HCT116 (cell line): ENCODE measurements around the gene PC. TPM values are rescaled to one million over a fixed set of nuclear protein-coding genes. Genes with fewer than 3 reads are reported as not detected.

Source experiments
- ATAC-seq: fragments of 200-7000 bp; cut with Tn5 transposase; 2 replicates; pipeline ENCODE4 v1.9.1; 2020; ENCODE audit warnings: mild to moderate bottlenecking, moderate library complexity
- BruUV-seq: library from RNA; stranded (reverse); fragments of 400-500 nt; replicated peaks from 2 replicates; lab custom pipeline; 2021; lab: Mats Ljungman, UMichigan
- CTCF ChIA-PET: fragments of 300-600 bp; sonication (Branson Sonifier 250); formaldehyde crosslinking; loops from one replicate; lab custom pipeline; 2021; ENCODE audit warnings: antibody characterized with exemption; lab: Charles Lee
- POLR2A ChIA-PET: fragments of 300-600, 350-600 bp; sonication (Branson Sonifier 250); formaldehyde crosslinking; loops from one replicate; lab custom pipeline; 2021; ENCODE audit warnings: antibody characterized with exemption; lab: Charles Lee
- RAD21 ChIA-PET, 2 experiments: fragments of 300-600 bp; sonication (Branson Sonifier 250); formaldehyde crosslinking; loops; one replicate each; lab custom pipeline; 2023; ENCODE audit warnings: low total read pairs in 2 of 2; ENCODE audit not compliant: uncharacterized antibody in 2 of 2, unreplicated experiment in 2 of 2, low non-redundant PET in 1 of 2; lab: Charles Lee
- DNase-seq: peaks from one replicate; pipeline ENCODE4 v3.0.0-alpha.2; 2010; ENCODE audit warnings: low read depth, low spot score
- H2AFZ ChIP-seq: fragments of 200-600 bp; shearing (Covaris generic), sonication (generic); 2 replicates; pipeline ENCODE4 v1.6.1; 2017; ENCODE audit warnings: low read depth, mixed run types, mixed read lengths, antibody characterized with exemption, low read length; ENCODE audit not compliant: poor library complexity, severe bottlenecking
- H3K27ac ChIP-seq: 2 replicates; pipeline ENCODE4 v1.5.1; 2012; ENCODE audit warnings: low read depth, low read length
- H3K27me3 ChIP-seq: fragments of 200-600 bp; sonication (generic); 2 replicates; pipeline ENCODE4 v1.6.1; 2016; ENCODE audit warnings: mixed run types, low read length, mixed read lengths; ENCODE audit not compliant: insufficient read depth
- H3K36me3 ChIP-seq, 2 experiments: fragments of 200-500 bp in 1 of 2; fragments of 200-600 bp in 1 of 2; sonication (Bioruptor generic) in 1 of 2; sonication (generic) in 1 of 2; 2 replicates each; pipeline versions ENCODE4 v1.5.1 to v1.6.1; 2014 to 2016; ENCODE audit warnings: low read length in 2 of 2, inconsistent platforms in 1 of 2, mixed read lengths in 1 of 2, mixed run types in 1 of 2; ENCODE audit not compliant: insufficient read depth in 2 of 2, control insufficient read depth in 1 of 2
- H3K4me1 ChIP-seq, 2 experiments: fragments of 200-600 bp in 1 of 2; sonication (generic) in 1 of 2; 2 replicates each; pipeline versions ENCODE4 v1.5.1 to v1.6.1; 2012 to 2017; ENCODE audit warnings: low read length in 2 of 2, inconsistent platforms in 1 of 2, mild to moderate bottlenecking in 1 of 2, mixed read lengths in 1 of 2, mixed run types in 1 of 2, moderate library complexity in 1 of 2; ENCODE audit not compliant: insufficient read depth in 2 of 2, control insufficient read depth in 1 of 2
- H3K4me2 ChIP-seq: fragments of 200-600 bp; sonication (generic); 2 replicates; pipeline ENCODE4 v1.6.1; 2017; ENCODE audit warnings: mixed run types, low read length, mixed read lengths
- H3K4me3 ChIP-seq, 2 experiments: fragments of 200-600 bp in 1 of 2; sonication (generic) in 1 of 2; replicated peaks in 1 of 2; 2 replicates each; pipeline ENCODE4 v1.5.1; 2011 to 2016; ENCODE audit warnings: low read length in 2 of 2, control low read depth in 1 of 2, low read depth in 1 of 2, mild to moderate bottlenecking in 1 of 2, mixed read lengths in 1 of 2, mixed run types in 1 of 2
- H3K79me2 ChIP-seq: fragments of 200-600 bp; sonication (generic); 2 replicates; pipeline ENCODE4 v1.6.1; 2017; ENCODE audit warnings: mild to moderate bottlenecking, mixed run types, low read length, moderate library complexity, mixed read lengths; ENCODE audit not compliant: insufficient read depth
- H3K9ac ChIP-seq: fragments of 200-600 bp; sonication (generic); 2 replicates; pipeline ENCODE4 v1.6.1; 2016; ENCODE audit warnings: low read length, mixed read lengths
- H3K9me2 ChIP-seq: fragments of 200-600 bp; sonication (generic), shearing (Covaris generic); 2 replicates; pipeline ENCODE4 v1.6.1; 2017; ENCODE audit warnings: mixed run types, mild to moderate bottlenecking, moderate library complexity; ENCODE audit not compliant: insufficient read depth
- H3K9me3 ChIP-seq, 2 experiments: fragments of 200-500 bp in 1 of 2; fragments of 200-600 bp in 1 of 2; sonication (Bioruptor generic) in 1 of 2; sonication (generic) in 1 of 2; 2 replicates each; pipeline ENCODE4 v1.6.1; 2014 to 2017; ENCODE audit warnings: low read length in 2 of 2, mixed read lengths in 2 of 2, inconsistent platforms in 1 of 2, low read depth in 1 of 2, mild to moderate bottlenecking in 1 of 2, mixed run types in 1 of 2, moderate library complexity in 1 of 2; ENCODE audit not compliant: control insufficient read depth in 1 of 2, insufficient read depth in 1 of 2
- H4K20me1 ChIP-seq: fragments of 200-600 bp; sonication (generic), shearing (Covaris generic); 2 replicates; pipeline ENCODE4 v1.6.1; 2017; ENCODE audit warnings: mixed run types, mild to moderate bottlenecking, moderate library complexity; ENCODE audit not compliant: insufficient read depth
- POLR2AphosphoS5 ChIP-seq: IDR thresholded peaks from 2 replicates; pipeline ENCODE4 v1.6.1; 2011; ENCODE audit warnings: mild to moderate bottlenecking, low read depth, low read length, moderate library complexity
- RAD21 ChIP-seq: IDR thresholded peaks from 2 replicates; pipeline ENCODE4 v1.6.1; 2012; ENCODE audit warnings: low read depth, mild to moderate bottlenecking
- SRF ChIP-seq: IDR thresholded peaks from 2 replicates; pipeline ENCODE4 v1.6.1; 2012; ENCODE audit warnings: low read depth
- TCF7L2 ChIP-seq: IDR thresholded peaks from 2 replicates; pipeline ENCODE4 v1.7.0; 2011; ENCODE audit warnings: borderline replicate concordance, inconsistent platforms; ENCODE audit not compliant: insufficient read depth, insufficient read length; ENCODE audit errors: extremely low read depth
- ZFX ChIP-seq: fragments of 450-650 bp; IDR thresholded peaks from 2 replicates; pipeline ENCODE4 v1.6.1; 2017
- intact Hi-C: fragments of 100-400 bp; cut with micrococcal nuclease; formaldehyde crosslinking; loops from 2 replicates; pipeline ENCODE4 v1.10.0; 2022
- total RNA-seq: library from RNA; stranded (reverse); gene quantifications from one replicate; pipeline ENCODE4 v1.2.1, GENCODE V29; 2021; ENCODE audit not compliant: unreplicated experiment

The PC gene
- total RNA-seq, 1 experiment from 2014 or later: 24.1 TPM

- Histone ChIP-seq H3K27me3 (no peaks in the 10 kb centered on the region), H3K79me2 (no peaks in the 10 kb centered on the region), H2AFZ (no peak overlapping the region), H3K9ac (peak overlapping the region; percentile 59), H3K27ac (peak overlapping the region; percentile 76), H3K4me3 (peak overlapping the region; percentile 31 to 51), H3K4me1 (peaks cover 76% of the 10 kb centered on the region in 2 experiments), H3K36me3 (no peaks in the 10 kb centered on the region), H3K4me2 (peak overlapping the region; percentile 84), H3K9me2 (no peaks in the 10 kb centered on the region), H3K9me3 (no peaks in the 10 kb centered on the region), H4K20me1 (no peaks in the 10 kb centered on the region)
- DNase-seq (no peak), ATAC-seq (peak; percentile 32)
- intact Hi-C loops: loop anchor here (1.0 to 10.0 kb wide), 3 partner anchors 72 to 188 kb away; partner anchors contain the start of genes PC and SYT12
- ChIA-PET RAD21 (interaction anchor here in 1 of 2 experiments (1.5 kb wide), 2 partner anchors 26 to 93 kb away, joined by 3 to 4 read pairs; partner anchors contain the start of gene C11orf86), POLR2A (interaction anchor here (1.0 to 1.4 kb wide), 5 partner anchors 9 to 403 kb away, joined by 3 to 7 read pairs (median 3); partner anchors contain the start of gene DPP3), CTCF (interaction anchor here (0.8 to 3.5 kb wide), 13 partner anchors 9 to 205 kb away, joined by 3 to 17 read pairs (median 4); partner anchors contain the start of gene RBM4B)
- 0 out of 2 replicates have a peak, but pooled peaks have one; percentile 9 for TF ChIP-seq ZFX
- TF ChIP-seq TCF7L2: peak; percentile 88
- no peak for TF ChIP-seq POLR2AphosphoS5
- no TSS peak for BruUV-seq
These were observed 75.6 kb downstream of the PC start for GRCh38 chr11:66882561-66883015.

DNA sequence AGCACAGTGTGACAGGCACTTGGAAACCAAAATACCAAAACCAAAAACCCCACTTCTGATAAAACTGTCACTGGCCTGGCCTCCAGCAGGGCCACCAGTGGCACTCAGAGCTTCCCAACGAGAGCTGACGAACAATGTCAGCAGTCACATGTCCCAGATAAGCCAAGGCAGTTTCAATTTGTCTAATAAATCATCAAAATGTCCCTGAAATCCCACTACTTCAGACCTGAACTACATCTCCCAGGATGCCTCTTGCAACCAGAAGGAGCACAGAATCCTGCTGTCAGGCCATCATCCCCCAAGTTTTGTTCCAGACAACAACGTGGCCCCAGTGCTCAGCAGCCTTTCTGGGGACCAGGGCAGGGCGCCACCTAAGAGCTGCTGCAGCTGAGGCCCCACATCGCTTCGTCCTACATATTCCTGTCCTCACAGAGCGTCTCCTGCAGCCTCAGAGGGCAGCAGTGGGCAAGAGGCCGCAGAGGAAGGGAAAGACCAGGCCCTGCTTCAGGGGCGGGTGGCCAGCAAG is 76.2 kb downstream of the PC start:
- H3K79me2 ChIP-seq: no peaks in the 10 kb centered on the region
- BruUV-seq: no TSS peak
- no peaks in the 10 kb centered on the region for H3K36me3 ChIP-seq
- TF ChIP-seq RAD21 (no peak), SRF (no peak)
- DNase-seq: no peak
- H3K4me2 ChIP-seq: peak overlapping the region; percentile 84
- no peaks in the 10 kb centered on the region for H3K9me3 ChIP-seq
- no peak for ATAC-seq
- peak overlapping the region in 1 of 2 experiments; percentile 51; a peak in 1 of 4 replicates for H3K4me3 ChIP-seq
- POLR2A ChIA-PET: interaction anchor here (1.2 to 1.4 kb wide), 3 partner anchors 10 to 402 kb away, joined by 3 to 7 read pairs (median 3); partner anchors contain the start of gene DPP3
- H3K4me1 ChIP-seq: peaks cover 70% of the 10 kb centered on the region in 2 experiments
- peak overlapping the region; percentile 59 for H3K9ac ChIP-seq
- RAD21 ChIA-PET: interaction anchor here in 1 of 2 experiments (1.5 kb wide), 1 partner anchor 26 kb away, joined by 3 read pairs; no protein-coding TSS in a partner anchor
- CTCF ChIA-PET: interaction anchor here (1.1 to 3.5 kb wide), 8 partner anchors 10 to 204 kb away, joined by 3 to 17 read pairs (median 4); partner anchors contain the start of gene RBM4B
- no peak overlapping the region for H2AFZ ChIP-seq
- H3K27me3 ChIP-seq: no peaks in the 10 kb centered on the region
- no peaks in the 10 kb centered on the region for H4K20me1 ChIP-seq
- intact Hi-C loops: loop anchor here (5.0 to 10.0 kb wide), 2 partner anchors 73 to 140 kb away; partner anchors contain the start of genes PC and SYT12
- no peaks in the 10 kb centered on the region for H3K9me2 ChIP-seq
- peak overlapping the region; percentile 76 for H3K27ac ChIP-seq
